ENCODE data around the gene UBL3. TPM values are rescaled to one million over a fixed set of nuclear protein-coding genes. Genes with fewer than 3 reads are reported as not detected.

UBL3 gene
- total and polyA plus RNA-seq, 10 of the 15 experiments (the other 5 are each of a cell fraction or from before 2014, with no cell fraction given) = 5.5 to 13.7 (median 10.6) TPM

DNA sequence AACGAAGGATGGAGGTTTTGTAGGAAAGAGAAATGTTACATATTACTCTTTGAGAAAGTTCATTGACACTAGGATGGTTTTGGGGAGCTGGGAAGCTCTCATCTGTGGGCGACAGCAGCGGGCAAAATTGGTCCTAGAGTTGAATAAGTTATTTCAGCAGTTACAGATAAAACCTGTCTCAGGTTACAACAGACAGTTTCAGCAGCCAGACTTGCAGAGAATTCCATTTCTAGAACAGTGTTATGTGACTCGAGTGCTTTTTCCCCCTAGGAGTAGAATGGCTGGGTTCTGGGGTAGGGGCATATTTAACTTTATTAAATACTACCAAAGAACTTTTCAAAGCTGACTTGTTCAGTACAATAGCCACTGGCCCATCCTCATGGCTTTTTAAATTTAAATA, 46.7 kb upstream of the UBL3 start:
- no TSS peak for BruUV-seq (replicated peaks)
- Histone ChIP-seq H3K4me1 (ENCODE audit: control insufficient read depth, insufficient read depth, low read length) (no peaks in the 10 kb centered on the region), H3K27ac (ENCODE audit: control insufficient read depth, insufficient read depth) (no peak overlapping the region), H3K9me3 (replicated peaks; ENCODE audit: control insufficient read depth, insufficient read depth, low read length) (no peaks in the 10 kb centered on the region), H3K9ac (ENCODE audit: control insufficient read depth, insufficient read depth, low read length) (no peak overlapping the region), H3K4me3 (no peak overlapping the region), H4K20me1 (ENCODE audit: control insufficient read depth, insufficient read depth) (no peaks in the 10 kb centered on the region), H3K4me2 (ENCODE audit: control insufficient read depth, insufficient read depth) (no peak overlapping the region), H2AFZ (ENCODE audit: control insufficient read depth, low read depth, low read length) (no peak overlapping the region), H3K79me2 (ENCODE audit: control insufficient read depth, insufficient read depth, low read length) (no peaks in the 10 kb centered on the region), H3K36me3 (ENCODE audit: control insufficient read depth in 2 of 2, insufficient read depth in 2 of 2, low read length in 1 of 2) (no peaks in the 10 kb centered on the region), H3K27me3 (replicated peaks in 1 of 2; ENCODE audit: control insufficient read depth in 2 of 2, insufficient read depth in 2 of 2, low read length in 1 of 2) (no peaks in the 10 kb centered on the region)
- TF ChIP-seq HDAC6 (IDR thresholded peaks at IDR 0.05; ENCODE audit: unreplicated experiment) (no peak), EZH2 (IDR thresholded peaks at IDR 0.05; ENCODE audit: borderline replicate concordance, control insufficient read depth, low read depth, low read length) (no peak), SIX5 (IDR thresholded peaks at IDR 0.05; ENCODE audit: low read depth, low read length, severe bottlenecking) (no peak), ZNF622 (IDR thresholded peaks at IDR 0.05) (no peak), FOXK2 (IDR thresholded peaks at IDR 0.05) (no peak), NFYA (IDR thresholded peaks at IDR 0.05; ENCODE audit: borderline replicate concordance, low read depth, low read length) (no peak), ETV6 (conservative IDR thresholded peaks at IDR 0.05 in 1 of 2, IDR thresholded peaks at IDR 0.05 in 1 of 2; ENCODE audit: borderline replicate concordance in 1 of 2, low read depth in 1 of 2) (no peak), FOS (IDR thresholded peaks at IDR 0.05; ENCODE audit: borderline replicate concordance, extremely low read depth, insufficient read length) (no peak), FOXM1 (IDR thresholded peaks at IDR 0.05; ENCODE audit: low read depth, low read length) (no peak), RELA (IDR thresholded peaks at IDR 0.05; ENCODE audit: borderline replicate concordance, partially characterized antibody) (no peak)
- in situ Hi-C loops (cut with MboI) = no loop called here
- FAIRE-seq (no peak), DNase-seq (ENCODE audit: low read depth, low spot score) (no peak), ATAC-seq (no peak)
- intact Hi-C loops (cut with micrococcal nuclease; ENCODE audit: unreplicated experiment) = no loop called here
- SMC1A ChIA-PET (ENCODE audit: uncharacterized antibody, unreplicated experiment) = no interaction called here
- CTCF ChIA-PET = no interaction called here
- 25% methylated on average over 4 of the region's 4 CpGs for WGBS (ENCODE audit: insufficient coverage, insufficient replicate concordance, low lambda C conversion rate, missing lambda C conversion rate)
- RAD21 ChIA-PET (ENCODE audit: unreplicated experiment) = no interaction called here
- POLR2A ChIA-PET = interaction anchor here (1.2 kb wide), 1 partner anchor 11 kb away, joined by 3 read pairs; no protein-coding TSS in a partner anchor
